Measurements from ENCODE around the gene ZC3H12D.

Gene ZC3H12D

DNA sequence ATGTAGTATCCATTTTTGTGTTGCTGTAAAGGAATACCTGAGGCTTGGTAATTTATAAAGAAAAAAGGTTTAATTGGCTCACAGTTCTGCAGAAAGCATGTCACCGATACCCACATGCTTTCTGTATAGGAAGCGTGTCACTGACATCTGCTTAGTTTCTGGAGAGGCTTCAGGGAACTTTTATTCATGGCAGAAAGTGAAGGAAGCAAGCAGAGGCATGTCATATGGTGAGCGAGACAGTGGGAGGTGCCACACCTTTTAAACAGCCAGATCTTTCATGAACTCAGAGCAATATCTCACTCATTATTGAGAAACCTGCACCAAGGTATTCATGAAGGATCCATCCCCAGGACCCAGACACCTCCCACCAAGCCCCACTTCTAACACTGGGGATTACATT lies 81.3 kb downstream of the ZC3H12D start:
- TF ChIP-seq, protein P1, sequence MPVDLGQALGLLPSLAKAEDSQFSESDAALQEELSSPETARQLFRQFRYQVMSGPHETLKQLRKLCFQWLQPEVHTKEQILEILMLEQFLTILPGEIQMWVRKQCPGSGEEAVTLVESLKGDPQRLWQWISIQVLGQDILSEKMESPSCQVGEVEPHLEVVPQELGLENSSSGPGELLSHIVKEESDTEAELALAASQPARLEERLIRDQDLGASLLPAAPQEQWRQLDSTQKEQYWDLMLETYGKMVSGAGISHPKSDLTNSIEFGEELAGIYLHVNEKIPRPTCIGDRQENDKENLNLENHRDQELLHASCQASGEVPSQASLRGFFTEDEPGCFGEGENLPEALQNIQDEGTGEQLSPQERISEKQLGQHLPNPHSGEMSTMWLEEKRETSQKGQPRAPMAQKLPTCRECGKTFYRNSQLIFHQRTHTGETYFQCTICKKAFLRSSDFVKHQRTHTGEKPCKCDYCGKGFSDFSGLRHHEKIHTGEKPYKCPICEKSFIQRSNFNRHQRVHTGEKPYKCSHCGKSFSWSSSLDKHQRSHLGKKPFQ (tag by site-specific recombination; IDR thresholded peaks at IDR 0.05), result no peak
- TF ChIP-seq ZNF140 (tag by site-specific recombination; IDR thresholded peaks at IDR 0.05) (no peak), ZNF341 (tag by site-specific recombination; IDR thresholded peaks at IDR 0.05; ENCODE audit: low read depth) (0 out of 2 replicates have a peak, but pooled peaks have one; percentile 10), ZNF223 (tag by site-specific recombination; IDR thresholded peaks at IDR 0.05) (no peak), SP2 (tag by site-specific recombination; IDR thresholded peaks at IDR 0.05) (no peak)
- ChIA-PET CTCF (no interaction called here), POLR2A (no interaction called here)
- Histone ChIP-seq H3K36me3 (ENCODE audit: control insufficient read depth in 2 of 2, insufficient read depth in 1 of 2, low read length in 2 of 2) (peaks cover 33 to 37% of the 10 kb centered on the region in 2 experiments), H3K9me3 (ENCODE audit: control insufficient read depth, insufficient read depth, low read depth, low read length) (no peaks in the 10 kb centered on the region), H3K27ac (ENCODE audit: extremely low read depth, low read depth, low read length) (no peak overlapping the region), H3K4me1 (ENCODE audit: control insufficient read depth, insufficient read depth, low read length) (no peaks in the 10 kb centered on the region), H3K4me3 (ENCODE audit: low read depth, low read length) (no peak overlapping the region)

DNA sequence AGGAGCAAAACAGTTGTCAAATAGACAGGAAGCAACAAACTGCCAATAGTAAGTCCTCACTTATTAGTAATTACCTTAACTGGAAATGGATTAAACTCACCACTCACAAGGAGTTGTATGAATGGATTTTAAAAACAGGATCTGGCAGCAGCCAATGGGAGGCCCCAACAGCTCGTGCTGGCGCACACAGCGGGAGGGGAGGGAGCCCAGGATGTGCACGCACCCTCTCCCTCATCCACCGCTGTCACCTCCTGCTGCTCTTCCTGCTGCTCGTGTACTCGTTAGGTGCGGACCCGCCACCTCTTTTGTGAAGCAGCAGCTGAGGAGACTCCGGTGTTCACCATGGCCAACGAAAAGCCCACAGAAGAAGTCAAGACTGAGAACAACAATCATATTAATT lies 84.8 kb downstream of the ZC3H12D start, which contains the start of gene SUMO4:
Gene SUMO4, plus strand, starts transcription at position 213 of the 400 bp plus-strand sequence. Its CDS starts 130 bp downstream, at position 343.
- Histone ChIP-seq H3K4me3 (ENCODE audit: low read depth, low read length) (no peak within 1 kb of the TSS), H3K4me1 (ENCODE audit: control insufficient read depth, insufficient read depth, low read length) (no peaks in the 10 kb centered on the region), H3K27ac (ENCODE audit: extremely low read depth, low read depth, low read length) (no peak within 1 kb of the TSS), H3K36me3 (ENCODE audit: control insufficient read depth in 2 of 2, insufficient read depth in 1 of 2, low read length in 2 of 2) (peaks cover 34 to 51% of the 10 kb centered on the region in 2 experiments), H3K9me3 (ENCODE audit: control insufficient read depth, insufficient read depth, low read depth, low read length) (no peaks in the 10 kb centered on the region)
- TF ChIP-seq SP2 (tag by site-specific recombination; IDR thresholded peaks at IDR 0.05), result no peak
- TF ChIP-seq, protein P2, sequence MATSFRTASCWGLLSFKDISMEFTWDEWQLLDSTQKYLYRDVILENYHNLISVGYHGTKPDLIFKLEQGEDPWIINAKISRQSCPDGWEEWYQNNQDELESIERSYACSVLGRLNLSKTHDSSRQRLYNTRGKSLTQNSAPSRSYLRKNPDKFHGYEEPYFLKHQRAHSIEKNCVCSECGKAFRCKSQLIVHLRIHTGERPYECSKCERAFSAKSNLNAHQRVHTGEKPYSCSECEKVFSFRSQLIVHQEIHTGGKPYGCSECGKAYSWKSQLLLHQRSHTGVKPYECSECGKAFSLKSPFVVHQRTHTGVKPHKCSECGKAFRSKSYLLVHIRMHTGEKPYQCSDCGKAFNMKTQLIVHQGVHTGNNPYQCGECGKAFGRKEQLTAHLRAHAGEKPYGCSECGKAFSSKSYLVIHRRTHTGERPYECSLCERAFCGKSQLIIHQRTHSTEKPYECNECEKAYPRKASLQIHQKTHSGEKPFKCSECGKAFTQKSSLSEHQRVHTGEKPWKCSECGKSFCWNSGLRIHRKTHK (tag by site-specific recombination; IDR thresholded peaks at IDR 0.05), result no peak
- no peak for TF ChIP-seq ZNF423 (tag by site-specific recombination; IDR thresholded peaks at IDR 0.05)
- no peak for TF ChIP-seq ZNF19 (tag by site-specific recombination; IDR thresholded peaks at IDR 0.05; ENCODE audit: low read depth)
- no peak for TF ChIP-seq ZNF266 (tag by site-specific recombination; IDR thresholded peaks at IDR 0.05; ENCODE audit: low read depth)
- TF ChIP-seq ZNF23 (tag by site-specific recombination; IDR thresholded peaks at IDR 0.05; ENCODE audit: borderline replicate concordance), result no peak
- TF ChIP-seq ZNF768 (tag by site-specific recombination; IDR thresholded peaks at IDR 0.05), result no peak
- TF ChIP-seq, protein P3, sequence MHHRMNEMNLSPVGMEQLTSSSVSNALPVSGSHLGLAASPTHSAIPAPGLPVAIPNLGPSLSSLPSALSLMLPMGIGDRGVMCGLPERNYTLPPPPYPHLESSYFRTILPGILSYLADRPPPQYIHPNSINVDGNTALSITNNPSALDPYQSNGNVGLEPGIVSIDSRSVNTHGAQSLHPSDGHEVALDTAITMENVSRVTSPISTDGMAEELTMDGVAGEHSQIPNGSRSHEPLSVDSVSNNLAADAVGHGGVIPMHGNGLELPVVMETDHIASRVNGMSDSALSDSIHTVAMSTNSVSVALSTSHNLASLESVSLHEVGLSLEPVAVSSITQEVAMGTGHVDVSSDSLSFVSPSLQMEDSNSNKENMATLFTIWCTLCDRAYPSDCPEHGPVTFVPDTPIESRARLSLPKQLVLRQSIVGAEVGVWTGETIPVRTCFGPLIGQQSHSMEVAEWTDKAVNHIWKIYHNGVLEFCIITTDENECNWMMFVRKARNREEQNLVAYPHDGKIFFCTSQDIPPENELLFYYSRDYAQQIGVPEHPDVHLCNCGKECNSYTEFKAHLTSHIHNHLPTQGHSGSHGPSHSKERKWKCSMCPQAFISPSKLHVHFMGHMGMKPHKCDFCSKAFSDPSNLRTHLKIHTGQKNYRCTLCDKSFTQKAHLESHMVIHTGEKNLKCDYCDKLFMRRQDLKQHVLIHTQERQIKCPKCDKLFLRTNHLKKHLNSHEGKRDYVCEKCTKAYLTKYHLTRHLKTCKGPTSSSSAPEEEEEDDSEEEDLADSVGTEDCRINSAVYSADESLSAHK (tag by site-specific recombination; IDR thresholded peaks at IDR 0.05), result no peak
- ChIA-PET POLR2A (no interaction called here), CTCF (no interaction called here)

DNA sequence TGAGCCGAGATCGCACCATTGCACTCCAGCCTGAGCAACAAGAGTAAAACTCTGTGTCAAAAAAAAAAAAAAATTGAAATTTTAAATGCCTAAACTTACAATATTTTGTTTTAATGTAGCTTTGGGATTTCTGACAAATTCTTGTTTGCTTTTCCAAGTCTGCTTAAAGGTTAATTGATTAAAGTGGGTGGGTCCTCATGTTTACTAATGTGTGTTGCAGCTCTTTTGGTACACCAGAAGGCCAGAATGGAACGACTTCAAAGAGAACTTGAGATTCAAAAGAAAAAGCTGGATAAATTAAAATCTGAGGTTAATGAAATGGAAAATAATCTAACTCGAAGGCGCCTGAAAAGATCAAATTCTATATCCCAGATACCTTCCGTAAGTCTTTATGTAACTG lies 87.4 kb downstream of the ZC3H12D start:
- ChIA-PET CTCF (interaction anchor here (1.4 to 1.6 kb wide), 2 partner anchors 22 to 35 kb away, joined by 3 to 5 read pairs; no protein-coding TSS in a partner anchor), POLR2A (no interaction called here)
- H3K27ac ChIP-seq (ENCODE audit: extremely low read depth, low read depth, low read length), result no peak overlapping the region
- no peaks in the 10 kb centered on the region for H3K4me1 ChIP-seq (ENCODE audit: control insufficient read depth, insufficient read depth, low read length)
- H3K4me3 ChIP-seq (ENCODE audit: low read depth, low read length), result no peak overlapping the region
- TF ChIP-seq ZNF658 (tag by site-specific recombination; IDR thresholded peaks at IDR 0.05) (no peak), ZNF16 (tag by site-specific recombination; IDR thresholded peaks at IDR 0.05; ENCODE audit: low read depth) (no peak), ZNF423 (tag by site-specific recombination; IDR thresholded peaks at IDR 0.05) (no peak), ZNF701 (tag by site-specific recombination; IDR thresholded peaks at IDR 0.05) (no peak), ZNF529 (tag by site-specific recombination; IDR thresholded peaks at IDR 0.05; ENCODE audit: insufficient replicate concordance) (no peak), ZNF426 (tag by site-specific recombination; IDR thresholded peaks at IDR 0.05) (no peak), ZNF23 (tag by site-specific recombination; IDR thresholded peaks at IDR 0.05; ENCODE audit: borderline replicate concordance) (no peak), GLI2 (tag by site-specific recombination; IDR thresholded peaks at IDR 0.05; ENCODE audit: borderline replicate concordance, low read depth) (no peak)
- TF ChIP-seq, protein P4, sequence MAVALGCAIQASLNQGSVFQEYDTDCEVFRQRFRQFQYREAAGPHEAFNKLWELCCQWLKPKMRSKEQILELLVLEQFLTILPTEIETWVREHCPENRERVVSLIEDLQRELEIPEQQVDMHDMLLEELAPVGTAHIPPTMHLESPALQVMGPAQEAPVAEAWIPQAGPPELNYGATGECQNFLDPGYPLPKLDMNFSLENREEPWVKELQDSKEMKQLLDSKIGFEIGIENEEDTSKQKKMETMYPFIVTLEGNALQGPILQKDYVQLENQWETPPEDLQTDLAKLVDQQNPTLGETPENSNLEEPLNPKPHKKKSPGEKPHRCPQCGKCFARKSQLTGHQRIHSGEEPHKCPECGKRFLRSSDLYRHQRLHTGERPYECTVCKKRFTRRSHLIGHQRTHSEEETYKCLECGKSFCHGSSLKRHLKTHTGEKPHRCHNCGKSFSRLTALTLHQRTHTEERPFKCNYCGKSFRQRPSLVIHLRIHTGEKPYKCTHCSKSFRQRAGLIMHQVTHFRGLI (tag by site-specific recombination; IDR thresholded peaks at IDR 0.05), result no peak
- H3K9me3 ChIP-seq (ENCODE audit: control insufficient read depth, insufficient read depth, low read depth, low read length), result no peaks in the 10 kb centered on the region
- peaks cover 31 to 40% of the 10 kb centered on the region in 2 experiments for H3K36me3 ChIP-seq (ENCODE audit: control insufficient read depth in 2 of 2, insufficient read depth in 1 of 2, low read length in 2 of 2)

Measured in HEK293 (cell line).